Brain microvascular endothelial cell (primary cell): ENCODE data around the gene KMT2E.
"Not testable (repeated sequence)": the region's sequence is repeated elsewhere in the genome, so short reads cannot be mapped to it uniquely, and the experiment has no call there.

ENCODE experiments used
- DNase-seq: peaks from one replicate; pipeline ENCODE4 v3.0.0-alpha.2; 2020
- H3K27ac ChIP-seq: fragments of 250-450 bp; sonication (Bioruptor Pico); 2 replicates; pipeline ENCODE4 v1.5.1; 2020; ENCODE audit warnings: mild to moderate bottlenecking, moderate library complexity
- H3K27me3 ChIP-seq: fragments of 250-450 bp; sonication (Bioruptor Pico); replicated peaks from 2 replicates; pipeline ENCODE4 v1.5.1; 2020; ENCODE audit warnings: mild to moderate bottlenecking
- H3K36me3 ChIP-seq: fragments of 250-450 bp; sonication (Bioruptor Pico); replicated peaks from 2 replicates; pipeline ENCODE4 v1.5.1; 2020; ENCODE audit warnings: mild to moderate bottlenecking
- H3K4me3 ChIP-seq: 2 replicates; pipeline ENCODE4 v1.5.1; 2011; ENCODE audit warnings: low read depth, mild to moderate bottlenecking, control low read depth, low read length, moderate library complexity
- in situ Hi-C: cut with HindIII; loops from 2 replicates; pipeline ENCODE4 v1.10.0; 2017; ENCODE audit warnings: low sequenced_read_pairs, low pct_ligation_motif_present
- TF ChIP-seq, protein P1 (sequence below): IDR thresholded peaks from 2 replicates; pipeline ENCODE4 v1.5.1; 2011; ENCODE audit warnings: low read depth, mild to moderate bottlenecking, moderate library complexity, low read length, control low read depth, inconsistent platforms; ENCODE audit errors: missing control alignments

The KMT2E gene

DNA sequence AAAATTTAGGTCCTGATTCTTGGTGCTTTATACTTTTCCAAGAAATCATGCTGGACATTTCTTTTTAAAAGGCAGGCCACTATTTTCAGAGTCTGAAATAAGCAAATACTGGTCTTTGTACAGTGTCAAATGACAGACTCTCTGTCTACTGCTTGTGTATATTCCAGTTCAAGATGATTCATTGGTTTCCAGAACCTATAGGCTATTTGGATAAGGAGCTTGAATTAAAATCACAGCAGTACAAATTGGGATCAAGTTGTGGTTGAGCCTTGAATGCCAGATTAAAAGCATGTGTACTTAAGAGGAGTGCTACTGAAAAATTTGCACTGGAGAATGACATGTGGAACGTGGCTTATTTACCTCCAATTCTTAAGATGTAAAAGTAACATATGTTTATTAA lies 10.7 kb downstream of the KMT2E start:
- TF ChIP-seq, protein P1, sequence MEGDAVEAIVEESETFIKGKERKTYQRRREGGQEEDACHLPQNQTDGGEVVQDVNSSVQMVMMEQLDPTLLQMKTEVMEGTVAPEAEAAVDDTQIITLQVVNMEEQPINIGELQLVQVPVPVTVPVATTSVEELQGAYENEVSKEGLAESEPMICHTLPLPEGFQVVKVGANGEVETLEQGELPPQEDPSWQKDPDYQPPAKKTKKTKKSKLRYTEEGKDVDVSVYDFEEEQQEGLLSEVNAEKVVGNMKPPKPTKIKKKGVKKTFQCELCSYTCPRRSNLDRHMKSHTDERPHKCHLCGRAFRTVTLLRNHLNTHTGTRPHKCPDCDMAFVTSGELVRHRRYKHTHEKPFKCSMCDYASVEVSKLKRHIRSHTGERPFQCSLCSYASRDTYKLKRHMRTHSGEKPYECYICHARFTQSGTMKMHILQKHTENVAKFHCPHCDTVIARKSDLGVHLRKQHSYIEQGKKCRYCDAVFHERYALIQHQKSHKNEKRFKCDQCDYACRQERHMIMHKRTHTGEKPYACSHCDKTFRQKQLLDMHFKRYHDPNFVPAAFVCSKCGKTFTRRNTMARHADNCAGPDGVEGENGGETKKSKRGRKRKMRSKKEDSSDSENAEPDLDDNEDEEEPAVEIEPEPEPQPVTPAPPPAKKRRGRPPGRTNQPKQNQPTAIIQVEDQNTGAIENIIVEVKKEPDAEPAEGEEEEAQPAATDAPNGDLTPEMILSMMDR: no peak
- no peak overlapping the region for H3K27ac ChIP-seq
- no peak for DNase-seq
- H3K4me3 ChIP-seq: no peak overlapping the region
- in situ Hi-C loops: no loop called here
- no peaks in the 10 kb centered on the region for H3K27me3 ChIP-seq
- no peaks in the 10 kb centered on the region for H3K36me3 ChIP-seq

DNA sequence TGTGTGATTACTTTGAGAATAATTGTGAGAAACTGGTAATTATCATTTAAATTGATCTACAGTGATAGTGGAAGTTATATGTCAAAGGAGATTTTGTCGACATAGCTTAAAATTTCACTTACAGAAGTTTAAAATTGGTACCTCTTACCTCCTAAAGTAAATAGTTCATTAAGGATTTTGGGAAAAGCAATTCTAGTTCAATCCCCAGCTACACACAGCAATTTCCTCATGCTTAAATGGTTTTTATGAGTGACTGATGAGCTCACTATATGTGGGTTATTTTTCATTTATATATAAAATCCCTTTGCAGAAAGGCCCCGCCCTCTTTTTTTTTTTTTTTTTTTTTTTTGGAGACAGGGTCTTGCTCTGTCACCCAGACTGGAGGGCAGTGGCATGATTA lies 12.7 kb downstream of the KMT2E start:
- Histone ChIP-seq H3K4me3 (no peak overlapping the region), H3K27ac (no peak overlapping the region), H3K36me3 (no peaks in the 10 kb centered on the region), H3K27me3 (no peaks in the 10 kb centered on the region)
- in situ Hi-C loops: no loop called here
- TF ChIP-seq, protein P1: no peak
- no peak for DNase-seq

DNA sequence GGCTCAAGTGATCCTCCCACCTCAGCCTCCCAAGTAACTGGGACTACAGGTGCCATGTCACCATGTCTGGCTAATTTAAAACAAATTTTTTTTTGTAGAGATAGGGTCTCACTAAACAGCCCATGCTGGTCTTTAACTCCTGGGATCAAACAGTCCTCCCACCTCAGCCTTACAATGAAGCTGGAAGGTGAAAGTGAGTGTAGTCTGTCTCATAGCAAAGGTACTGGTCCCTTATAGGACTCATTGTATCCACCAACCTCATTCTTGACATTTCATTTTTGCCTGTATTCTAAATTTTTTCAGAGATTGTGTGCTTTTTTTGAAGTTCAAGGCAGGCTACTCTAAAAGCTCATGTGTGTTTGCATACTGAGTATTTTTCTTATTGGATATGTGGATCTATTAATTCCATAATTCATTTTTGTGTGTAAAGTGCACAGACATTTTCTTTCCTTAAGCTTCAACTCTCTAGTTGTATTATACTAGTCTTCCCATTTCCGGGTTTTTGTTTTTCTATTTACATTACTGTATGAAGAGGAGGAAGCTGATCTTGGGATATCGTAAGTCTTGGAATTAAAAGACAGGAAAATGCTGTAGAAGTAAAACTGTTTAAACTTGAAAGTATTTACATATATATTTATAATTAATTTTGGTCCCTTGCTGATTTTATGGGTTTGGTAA lies 13.3 kb downstream of the KMT2E start:
- no peaks in the 10 kb centered on the region for H3K36me3 ChIP-seq

DNA sequence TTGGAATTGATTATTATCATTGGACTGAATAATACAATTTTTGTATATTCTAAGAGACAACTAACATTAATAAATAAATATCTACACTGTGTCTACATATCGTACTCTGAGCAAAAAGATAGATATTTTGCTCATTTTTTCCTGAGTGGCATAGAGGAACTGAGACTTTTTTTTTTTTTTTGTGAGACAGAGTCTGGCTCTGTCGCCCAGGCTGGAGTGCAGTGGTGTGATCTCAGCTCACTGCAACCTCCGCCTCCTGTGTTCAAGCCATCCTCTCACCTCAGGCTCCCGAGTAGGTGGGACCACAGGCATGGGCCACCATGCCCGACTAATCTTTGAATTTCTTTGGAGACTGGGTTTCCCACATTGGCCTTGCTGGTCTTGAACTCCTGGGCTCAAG lies 14.0 kb downstream of the KMT2E start:
- H3K27me3 ChIP-seq: no peaks in the 10 kb centered on the region
- no peak overlapping the region for H3K4me3 ChIP-seq
- in situ Hi-C loops: no loop called here
- TF ChIP-seq, protein P1: no peak
- no peaks in the 10 kb centered on the region for H3K36me3 ChIP-seq
- DNase-seq: no peak
- no peak overlapping the region for H3K27ac ChIP-seq

More for the DNA sequence above, 13.3 kb downstream of the KMT2E start:
- H3K27ac ChIP-seq: no peak overlapping the region
- TF ChIP-seq, protein P1: no peak
- no peak for DNase-seq
- H3K27me3 ChIP-seq: no peaks in the 10 kb centered on the region
- in situ Hi-C loops: no loop called here
- no peak overlapping the region for H3K4me3 ChIP-seq

DNA sequence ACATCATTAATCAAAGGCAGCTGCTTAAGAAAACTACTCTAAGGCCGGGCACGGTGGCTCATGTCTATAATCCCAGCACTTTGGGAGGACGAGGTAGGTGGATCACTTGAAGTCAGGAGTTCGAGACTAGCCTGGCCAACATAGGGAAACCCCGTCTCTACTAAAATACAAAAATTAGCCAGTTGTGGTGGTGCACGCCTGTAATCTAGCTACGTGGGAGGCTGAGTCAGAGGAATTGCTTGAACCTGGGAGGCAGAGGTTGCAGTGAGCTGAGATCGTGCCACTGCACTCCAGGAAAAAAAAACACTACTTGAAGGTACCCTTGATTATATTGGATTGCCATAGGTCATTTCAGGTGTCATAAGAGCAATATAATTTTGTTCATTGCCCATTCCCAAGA lies 14.9 kb downstream of the KMT2E start:
- H3K27me3 ChIP-seq, DNase-seq, H3K36me3 ChIP-seq, H3K27ac ChIP-seq, H3K4me3 ChIP-seq, in situ Hi-C loops: not testable (repeated sequence)

DNA sequence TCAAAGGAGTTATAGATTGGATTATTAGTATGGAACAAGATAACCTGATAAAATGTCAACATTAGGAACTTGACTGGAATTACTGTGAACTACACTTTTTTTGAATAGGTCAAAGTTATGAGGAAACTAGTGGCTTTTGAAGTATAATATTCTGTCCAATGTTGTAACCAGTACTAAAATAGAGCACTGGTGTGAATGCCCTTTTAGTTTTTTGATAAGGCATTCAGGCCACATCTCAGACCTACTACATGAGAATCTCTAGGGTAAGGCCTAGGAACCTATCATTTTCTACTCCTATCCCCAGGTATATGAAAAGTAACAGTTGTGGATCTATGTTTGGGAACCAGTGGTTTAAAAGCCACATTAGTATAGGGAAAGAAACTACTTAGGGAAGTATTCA lies 16.4 kb downstream of the KMT2E start:
- no peak overlapping the region for H3K4me3 ChIP-seq
- DNase-seq: no peak
- in situ Hi-C loops: no loop called here
- H3K27ac ChIP-seq: no peak overlapping the region
- no peaks in the 10 kb centered on the region for H3K36me3 ChIP-seq
- TF ChIP-seq, protein P1: no peak
- H3K27me3 ChIP-seq: no peaks in the 10 kb centered on the region
